ENCODE results near the gene SRSF2. TPM values are rescaled to one million over a fixed set of nuclear protein-coding genes. Genes with fewer than 3 reads are reported as not detected.
A peak's percentile ranks its signal among the peaks of the same experiment; 100 is the strongest.

The SRSF2 gene
- total and polyA plus RNA-seq, 9 of the 15 experiments (the other 6 are each of a cell fraction or from before 2014, with no cell fraction given): 161 to 583 (median 393) TPM

DNA sequence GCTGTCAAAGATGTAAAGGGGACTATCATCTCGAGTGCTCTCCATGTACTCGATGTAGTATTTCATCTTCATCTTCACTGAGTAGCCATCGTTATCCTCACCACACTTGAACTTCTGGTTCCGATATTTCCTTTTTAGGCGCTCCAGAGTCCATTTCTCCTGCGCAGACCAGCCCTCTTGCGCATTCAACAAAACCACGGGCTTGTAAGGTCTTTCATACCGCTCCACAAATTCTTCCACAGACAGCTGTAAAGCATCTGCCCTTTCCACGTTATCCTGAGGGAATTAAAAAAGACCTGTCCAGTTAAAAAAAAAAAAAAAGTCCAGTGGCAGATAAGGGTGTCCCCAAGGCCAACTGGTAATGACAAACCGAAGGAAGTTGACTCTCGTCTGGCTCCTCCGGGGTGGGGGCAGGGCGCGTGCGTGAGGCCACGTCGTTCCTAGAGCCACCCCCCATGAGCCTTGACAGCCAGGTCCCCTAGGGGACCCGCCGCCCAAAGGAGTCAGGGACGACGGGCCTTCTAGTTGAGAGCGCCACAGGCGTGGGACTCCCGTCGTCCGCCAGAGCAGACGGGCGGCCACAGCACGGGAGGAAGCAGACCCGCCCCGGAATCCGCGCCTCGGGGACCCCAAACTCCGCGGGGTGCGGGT lies 11.4 kb downstream of the SRSF2 start:
- Histone ChIP-seq H3K9me3 (replicated peaks; ENCODE audit: control insufficient read depth, insufficient read depth, low read depth, low read length) (no peaks in the 10 kb centered on the region; the same call in 1 of the 2 replicates), H3K79me2 (ENCODE audit: control insufficient read depth, insufficient read depth, low read length) (peaks cover 74% of the 10 kb centered on the region), H3K9ac (ENCODE audit: insufficient read depth in 1 of 2, low read depth in 2 of 2, low read length in 2 of 2) (peak overlapping the region; percentile 86 to 98), H3K4me2 (ENCODE audit: insufficient read depth, low read length) (peak overlapping the region; percentile 88), H4K20me1 (replicated peaks; ENCODE audit: control insufficient read depth, insufficient read depth, low read length) (peaks cover 11% of the 10 kb centered on the region; the same call in 1 of the 2 replicates), H3K4me1 (replicated peaks in 1 of 2; ENCODE audit: control insufficient read depth in 2 of 2, insufficient read depth in 2 of 2, low read length in 2 of 2) (peaks cover 16 to 44% of the 10 kb centered on the region in 2 experiments; a peak in 4 of 5 replicates), H3K9me1 (ENCODE audit: control insufficient read depth, insufficient read depth, low read length) (no peaks in the 10 kb centered on the region), H3K27ac (ENCODE audit: extremely low read depth, low read depth, low read length) (peak overlapping the region; percentile 96), H3K27me3 (ENCODE audit: control insufficient read depth in 2 of 2, insufficient read depth in 2 of 2, low read length in 2 of 2) (no peaks in the 10 kb centered on the region), H3K36me3 (ENCODE audit: control insufficient read depth, insufficient read depth, low read length) (peaks cover 54% of the 10 kb centered on the region), H3K4me3 (peak overlapping the region; percentile 82), H2AFZ (ENCODE audit: low read depth, low read length) (peak overlapping the region; percentile 83)
- CTCF ChIA-PET (ENCODE audit: low intra/inter-chr PET ratio): interaction anchor here (0.6 kb wide), 1 partner anchor 38 kb away, joined by 3 read pairs; no protein-coding TSS in a partner anchor
- no TSS peak for BruUV-seq (replicated peaks)
- ATAC-seq (peak; percentile 72), FAIRE-seq (peak; percentile 55), DNase-seq (ENCODE audit: extremely low read depth in 1 of 4, low spot score in 3 of 4) (peak; percentile 72 to 90 (median 79))
- in situ Hi-C loops (cut with MboI): no loop called here
- under 1% methylated on average over 38 of the region's 38 CpGs for WGBS (ENCODE audit: insufficient coverage, low coverage, missing lambda C conversion rate)
- POLR2A ChIA-PET: interaction anchor here (0.7 to 5.1 kb wide), 6 partner anchors 8 to 180 kb away, joined by 3 to 75 read pairs (median 20); partner anchors contain the start of genes MFSD11, MXRA7 and SRSF2
- intact Hi-C loops (cut with micrococcal nuclease): loop anchor here (5.0 kb wide), 1 partner anchor 83 kb away; the partner anchor contains the start of gene ST6GALNAC1
- TF ChIP-seq POLR2A (conservative IDR thresholded peaks at IDR 0.05) (peak; percentile 42; the same call in 1 of the 2 replicates), ADNP (tag; IDR thresholded peaks at IDR 0.05) (no peak), MIER1 (IDR thresholded peaks at IDR 0.05; ENCODE audit: low read depth) (no peak), SRSF9 (IDR thresholded peaks at IDR 0.05; ENCODE audit: borderline replicate concordance, low read depth, low read length) (no peak), ZNF239 (CRISPR knock-in tag; IDR thresholded peaks at IDR 0.05) (no peak), POLR3A (IDR thresholded peaks at IDR 0.05; ENCODE audit: borderline replicate concordance, extremely low read depth, insufficient read depth, insufficient read length) (no peak), TAF9B (IDR thresholded peaks at IDR 0.05; ENCODE audit: partially characterized antibody) (no peak), RREB1 (CRISPR knock-in tag; IDR thresholded peaks at IDR 0.05) (no peak), CREBBP (IDR thresholded peaks at IDR 0.05; ENCODE audit: low read depth, low read length) (no peak), NCOR1 (IDR thresholded peaks at IDR 0.05) (0 out of 2 replicates have a peak, but pooled peaks have one; percentile 5), RBFOX2 (IDR thresholded peaks at IDR 0.05; ENCODE audit: low read depth, low read length) (no peak), MEF2D (tag; conservative IDR thresholded peaks at IDR 0.05; ENCODE audit: low read depth) (no peak)
- TF ChIP-seq, protein P1, sequence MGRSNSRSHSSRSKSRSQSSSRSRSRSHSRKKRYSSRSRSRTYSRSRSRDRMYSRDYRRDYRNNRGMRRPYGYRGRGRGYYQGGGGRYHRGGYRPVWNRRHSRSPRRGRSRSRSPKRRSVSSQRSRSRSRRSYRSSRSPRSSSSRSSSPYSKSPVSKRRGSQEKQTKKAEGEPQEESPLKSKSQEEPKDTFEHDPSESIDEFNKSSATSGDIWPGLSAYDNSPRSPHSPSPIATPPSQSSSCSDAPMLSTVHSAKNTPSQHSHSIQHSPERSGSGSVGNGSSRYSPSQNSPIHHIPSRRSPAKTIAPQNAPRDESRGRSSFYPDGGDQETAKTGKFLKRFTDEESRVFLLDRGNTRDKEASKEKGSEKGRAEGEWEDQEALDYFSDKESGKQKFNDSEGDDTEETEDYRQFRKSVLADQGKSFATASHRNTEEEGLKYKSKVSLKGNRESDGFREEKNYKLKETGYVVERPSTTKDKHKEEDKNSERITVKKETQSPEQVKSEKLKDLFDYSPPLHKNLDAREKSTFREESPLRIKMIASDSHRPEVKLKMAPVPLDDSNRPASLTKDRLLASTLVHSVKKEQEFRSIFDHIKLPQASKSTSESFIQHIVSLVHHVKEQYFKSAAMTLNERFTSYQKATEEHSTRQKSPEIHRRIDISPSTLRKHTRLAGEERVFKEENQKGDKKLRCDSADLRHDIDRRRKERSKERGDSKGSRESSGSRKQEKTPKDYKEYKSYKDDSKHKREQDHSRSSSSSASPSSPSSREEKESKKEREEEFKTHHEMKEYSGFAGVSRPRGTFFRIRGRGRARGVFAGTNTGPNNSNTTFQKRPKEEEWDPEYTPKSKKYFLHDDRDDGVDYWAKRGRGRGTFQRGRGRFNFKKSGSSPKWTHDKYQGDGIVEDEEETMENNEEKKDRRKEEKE (IDR thresholded peaks at IDR 0.05; ENCODE audit: borderline replicate concordance in 1 of 2, control insufficient read depth in 1 of 2, low read depth in 2 of 2, low read length in 1 of 2): no peak

Data from K562 (cell line).